Astrocyte (in vitro differentiated cells and primary cell): Measurements from ENCODE around the gene FAM234A. TPM values are rescaled to one million over a fixed set of nuclear protein-coding genes. Genes with fewer than 3 reads are reported as not detected.

Experiments used
- DNase-seq: peaks from one replicate; pipeline ENCODE4 v3.0.0-alpha.2; 2010; ENCODE audit warnings: low read depth
- FAIRE-seq: peaks from 2 replicates; lab custom pipeline; 2011; peaks lifted over from hg19 to GRCh38; lab: Jason Lieb, UNC
- H2AFZ ChIP-seq: 2 replicates; pipeline ENCODE4 v1.6.0; 2012; ENCODE audit warnings: low read depth, low read length, inconsistent platforms
- H3K27ac ChIP-seq: 2 replicates; pipeline ENCODE4 v1.5.1; 2011; ENCODE audit warnings: low read depth, low read length, inconsistent platforms
- H3K27me3 ChIP-seq: 2 replicates; pipeline ENCODE4 v1.6.0; 2011; ENCODE audit warnings: low read length, inconsistent platforms; ENCODE audit not compliant: insufficient read depth
- H3K36me3 ChIP-seq: 2 replicates; pipeline ENCODE4 v1.5.1; 2011; ENCODE audit warnings: low read length, inconsistent platforms; ENCODE audit not compliant: insufficient read depth
- H3K4me1 ChIP-seq: 2 replicates; pipeline ENCODE4 v1.5.1; 2011; ENCODE audit warnings: low read length, inconsistent platforms; ENCODE audit not compliant: insufficient read depth
- H3K4me2 ChIP-seq: 2 replicates; pipeline ENCODE4 v1.6.0; 2012; ENCODE audit warnings: low read length, inconsistent platforms
- H3K4me3 ChIP-seq: 2 replicates; pipeline ENCODE4 v1.5.1; 2011; ENCODE audit warnings: low read depth, mild to moderate bottlenecking, low read length, inconsistent platforms; ENCODE audit not compliant: insufficient read depth
- H3K79me2 ChIP-seq: 2 replicates; pipeline ENCODE4 v1.6.0; 2012; ENCODE audit warnings: mild to moderate bottlenecking, low read length, inconsistent platforms; ENCODE audit not compliant: insufficient read depth
- H3K9ac ChIP-seq: 2 replicates; pipeline ENCODE4 v1.6.0; 2012; ENCODE audit warnings: mild to moderate bottlenecking, low read length, inconsistent platforms
- H3K9me3 ChIP-seq: 2 replicates; pipeline ENCODE4 v1.5.1; 2012; ENCODE audit warnings: low read depth, mild to moderate bottlenecking, low read length, inconsistent platforms; ENCODE audit not compliant: insufficient read depth
- H4K20me1 ChIP-seq: 2 replicates; pipeline ENCODE4 v1.6.0; 2012; ENCODE audit warnings: low read length, inconsistent platforms; ENCODE audit not compliant: insufficient read depth
- H3K27ac Mint-ChIP-seq: one replicate; pipeline ENCODE4 v1.8.0; 2021; ENCODE audit warnings: mild to moderate bottlenecking, mixed read lengths; ENCODE audit not compliant: unreplicated experiment
- H3K27me3 Mint-ChIP-seq: one replicate; pipeline ENCODE4 v1.8.0; 2021; ENCODE audit warnings: low read depth, mixed read lengths; ENCODE audit not compliant: unreplicated experiment
- H3K36me3 Mint-ChIP-seq: one replicate; pipeline ENCODE4 v1.8.0; 2021; ENCODE audit warnings: low read depth, mixed read lengths; ENCODE audit not compliant: unreplicated experiment
- H3K4me1 Mint-ChIP-seq: one replicate; pipeline ENCODE4 v1.8.0; 2021; ENCODE audit warnings: low read depth, mixed read lengths; ENCODE audit not compliant: unreplicated experiment
- H3K4me3 Mint-ChIP-seq: one replicate; pipeline ENCODE4 v1.8.0; 2021; ENCODE audit warnings: mild to moderate bottlenecking, moderate library complexity, mixed read lengths; ENCODE audit not compliant: unreplicated experiment
- H3K9me3 Mint-ChIP-seq: one replicate; pipeline ENCODE4 v1.8.0; 2021; ENCODE audit warnings: mild to moderate bottlenecking, mixed read lengths; ENCODE audit not compliant: unreplicated experiment
- EZH2 ChIP-seq: IDR thresholded peaks from 2 replicates; pipeline ENCODE4 v1.6.1; 2012; ENCODE audit warnings: mild to moderate bottlenecking, low read length, inconsistent platforms; ENCODE audit not compliant: insufficient read depth
- total RNA-seq: library from RNA; stranded (reverse); gene quantifications from 2 replicates; pipeline ENCODE4 v1.2.1, GENCODE V29; 2021
- TF ChIP-seq, protein P1 (sequence below): IDR thresholded peaks from 2 replicates; pipeline ENCODE4 v1.5.1; 2011; ENCODE audit warnings: low read depth, mild to moderate bottlenecking, inconsistent platforms, low read length, moderate library complexity; ENCODE audit not compliant: insufficient read depth

Gene FAM234A
- total RNA-seq, 1 donor from 2014 or later, result 70.8 TPM

- Mint-ChIP-seq H3K27me3 (no peaks in the 10 kb centered on the region), H3K9me3 (no peaks in the 10 kb centered on the region), H3K4me1 (peaks cover 9% of the 10 kb centered on the region), H3K4me3 (no peak overlapping the region), H3K36me3 (peaks cover 32% of the 10 kb centered on the region), H3K27ac (no peak overlapping the region)
- H3K9ac ChIP-seq, result no peak overlapping the region
- no peaks in the 10 kb centered on the region for H3K27me3 ChIP-seq
- peaks cover 48% of the 10 kb centered on the region for H3K36me3 ChIP-seq
- H3K27ac ChIP-seq, result no peak overlapping the region
- TF ChIP-seq EZH2, result no peak
- TF ChIP-seq, protein P1, sequence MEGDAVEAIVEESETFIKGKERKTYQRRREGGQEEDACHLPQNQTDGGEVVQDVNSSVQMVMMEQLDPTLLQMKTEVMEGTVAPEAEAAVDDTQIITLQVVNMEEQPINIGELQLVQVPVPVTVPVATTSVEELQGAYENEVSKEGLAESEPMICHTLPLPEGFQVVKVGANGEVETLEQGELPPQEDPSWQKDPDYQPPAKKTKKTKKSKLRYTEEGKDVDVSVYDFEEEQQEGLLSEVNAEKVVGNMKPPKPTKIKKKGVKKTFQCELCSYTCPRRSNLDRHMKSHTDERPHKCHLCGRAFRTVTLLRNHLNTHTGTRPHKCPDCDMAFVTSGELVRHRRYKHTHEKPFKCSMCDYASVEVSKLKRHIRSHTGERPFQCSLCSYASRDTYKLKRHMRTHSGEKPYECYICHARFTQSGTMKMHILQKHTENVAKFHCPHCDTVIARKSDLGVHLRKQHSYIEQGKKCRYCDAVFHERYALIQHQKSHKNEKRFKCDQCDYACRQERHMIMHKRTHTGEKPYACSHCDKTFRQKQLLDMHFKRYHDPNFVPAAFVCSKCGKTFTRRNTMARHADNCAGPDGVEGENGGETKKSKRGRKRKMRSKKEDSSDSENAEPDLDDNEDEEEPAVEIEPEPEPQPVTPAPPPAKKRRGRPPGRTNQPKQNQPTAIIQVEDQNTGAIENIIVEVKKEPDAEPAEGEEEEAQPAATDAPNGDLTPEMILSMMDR, result no peak
- H3K79me2 ChIP-seq, result peaks cover 19% of the 10 kb centered on the region
- no peak overlapping the region for H2AFZ ChIP-seq
- no peaks in the 10 kb centered on the region for H3K9me3 ChIP-seq
- peaks cover 74% of the 10 kb centered on the region for H4K20me1 ChIP-seq
- H3K4me1 ChIP-seq, result no peaks in the 10 kb centered on the region
- no peak for DNase-seq
- FAIRE-seq, result no peak
- H3K4me3 ChIP-seq, result no peak overlapping the region
- no peak overlapping the region for H3K4me2 ChIP-seq
These were observed 41.2 kb upstream of the FAM234A start for GRCh38 chr16:193441-193840.

- Mint-ChIP-seq H3K27ac (peak overlapping the region; percentile 41), H3K9me3 (no peaks in the 10 kb centered on the region), H3K4me3 (no peak overlapping the region), H3K36me3 (peaks cover 29% of the 10 kb centered on the region), H3K27me3 (no peaks in the 10 kb centered on the region), H3K4me1 (peaks cover 11% of the 10 kb centered on the region)
- peak; percentile 13 for DNase-seq
- Histone ChIP-seq H3K79me2 (peaks cover 23% of the 10 kb centered on the region), H3K4me3 (no peak overlapping the region), H4K20me1 (peaks cover 72% of the 10 kb centered on the region), H3K4me1 (no peaks in the 10 kb centered on the region), H3K4me2 (no peak overlapping the region), H3K9ac (no peak overlapping the region), H2AFZ (no peak overlapping the region), H3K27ac (no peak overlapping the region), H3K9me3 (no peaks in the 10 kb centered on the region), H3K36me3 (peaks cover 48% of the 10 kb centered on the region), H3K27me3 (no peaks in the 10 kb centered on the region)
- TF ChIP-seq, protein P1, result no peak
- no peak for TF ChIP-seq EZH2
- no peak for FAIRE-seq
These were observed 40.1 kb upstream of the FAM234A start for GRCh38 chr16:194516-194915.

GRCh38 chr16:200388-200787, 34.2 kb upstream of the FAM234A start:
- no peaks in the 10 kb centered on the region for H3K9me3 ChIP-seq
- H3K27ac Mint-ChIP-seq, result peak overlapping the region; percentile 77
- H3K4me1 ChIP-seq, result peaks cover 7% of the 10 kb centered on the region
- TF ChIP-seq, protein P1, result no peak
- no peak for TF ChIP-seq EZH2
- H3K27me3 ChIP-seq, result no peaks in the 10 kb centered on the region
- DNase-seq, result peak; percentile 77
- no peak overlapping the region for H3K4me2 ChIP-seq
- peaks cover 18% of the 10 kb centered on the region for H3K36me3 Mint-ChIP-seq
- no peak for FAIRE-seq
- H3K27ac ChIP-seq, result peak overlapping the region; percentile 40
- no peaks in the 10 kb centered on the region for H3K27me3 Mint-ChIP-seq
- no peak overlapping the region for H3K9ac ChIP-seq
- no peak overlapping the region for H3K4me3 Mint-ChIP-seq
- H3K79me2 ChIP-seq, result peaks cover 36% of the 10 kb centered on the region
- H4K20me1 ChIP-seq, result peaks cover 53% of the 10 kb centered on the region
- H3K4me3 ChIP-seq, result no peak overlapping the region
- peaks cover 8% of the 10 kb centered on the region for H3K4me1 Mint-ChIP-seq
- no peaks in the 10 kb centered on the region for H3K9me3 Mint-ChIP-seq
- peaks cover 51% of the 10 kb centered on the region for H3K36me3 ChIP-seq
- H2AFZ ChIP-seq, result no peak overlapping the region
